ENCODE data around the gene PLEKHJ1. TPM values are rescaled to one million over a fixed set of nuclear protein-coding genes. Genes with fewer than 3 reads are reported as not detected.

The PLEKHJ1 gene
- total and polyA plus RNA-seq, 11 donors, result 44.6 to 89.7 (median 48.8) TPM

- no peak for TF ChIP-seq CTCF (IDR thresholded peaks at IDR 0.05)
- no peak for TF ChIP-seq POLR2A (IDR thresholded peaks at IDR 0.05)
- no peaks in the 10 kb centered on the region for H3K27me3 ChIP-seq
- no peak overlapping the region for H3K27ac ChIP-seq
- no peak for ATAC-seq
- no peak overlapping the region for H3K4me3 ChIP-seq
- WGBS, 4 donors, result 83 to 92% (median 89%) methylated on average over 24 to 25 of the region's 25 CpGs
- DNase-seq, result peak in 1 of 5 donors; percentile 65
- H3K36me3 ChIP-seq, result peaks cover 0 to 84% (median 50%) of the 10 kb centered on the region in 9 donors
- intact Hi-C loops (cut with DNase I), result loop anchor here in 1 of 10 donors (5.0 kb wide), 1 partner anchor 33 kb away; no protein-coding TSS in a partner anchor
- H3K9me3 ChIP-seq, result no peaks in the 10 kb centered on the region
- H3K4me1 ChIP-seq, result peaks cover 0 to 17% (median 1%) of the 10 kb centered on the region in 12 donors
Observed at GRCh38 chr19:2194513-2195078, 41.5 kb downstream of the PLEKHJ1 start.

- no peak for ATAC-seq
- WGBS, 4 donors, result 94 to 97% (median 95%) methylated on average over 18 of the region's 18 CpGs
- intact Hi-C loops (cut with DNase I), result loop anchor here in 1 of 10 donors (5.0 kb wide), 1 partner anchor 33 kb away; no protein-coding TSS in a partner anchor
- Histone ChIP-seq H3K27ac (no peak overlapping the region), H3K36me3 (peaks cover 0 to 92% (median 50%) of the 10 kb centered on the region in 9 donors), H3K4me3 (no peak overlapping the region), H3K9me3 (no peaks in the 10 kb centered on the region), H3K4me1 (peaks cover 0 to 17% (median 6%) of the 10 kb centered on the region in 12 donors), H3K27me3 (no peaks in the 10 kb centered on the region)
- DNase-seq, result no peak
- TF ChIP-seq CTCF (IDR thresholded peaks at IDR 0.05), result no peak
- no peak for TF ChIP-seq POLR2A (IDR thresholded peaks at IDR 0.05)
Observed at GRCh38 chr19:2193807-2194206, 42.3 kb downstream of the PLEKHJ1 start.

- DNase-seq (no peak), ATAC-seq (no peak)
- peaks cover 0 to 27% (median 14%) of the 10 kb centered on the region in 12 donors for H3K4me1 ChIP-seq
- 96 to 99% (median 97%) methylated on average over 17 of the region's 17 CpGs for WGBS, 4 donors
- H3K27me3 ChIP-seq, result no peaks in the 10 kb centered on the region
- H3K36me3 ChIP-seq, result peaks cover 0 to 91% (median 50%) of the 10 kb centered on the region in 9 donors
- no peak overlapping the region for H3K4me3 ChIP-seq
- intact Hi-C loops (cut with DNase I), result loop anchor here in 1 of 10 donors (5.0 kb wide), 1 partner anchor 34 kb away; no protein-coding TSS in a partner anchor
- H3K27ac ChIP-seq, result no peak overlapping the region
- H3K9me3 ChIP-seq, result no peaks in the 10 kb centered on the region
- TF ChIP-seq POLR2A (IDR thresholded peaks at IDR 0.05) (no peak), CTCF (IDR thresholded peaks at IDR 0.05) (no peak)
Observed at GRCh38 chr19:2192862-2193261, 43.3 kb downstream of the PLEKHJ1 start.

GRCh38 chr19:2191456-2192310, 44.4 kb downstream of the PLEKHJ1 start:
- Histone ChIP-seq H3K36me3 (peaks cover 0 to 90% (median 50%) of the 10 kb centered on the region in 9 donors), H3K27ac (no peak overlapping the region), H3K27me3 (no peaks in the 10 kb centered on the region), H3K4me1 (peaks cover 5 to 37% (median 23%) of the 10 kb centered on the region in 12 donors), H3K9me3 (no peaks in the 10 kb centered on the region), H3K4me3 (no peak overlapping the region)
- TF ChIP-seq POLR2A (IDR thresholded peaks at IDR 0.05) (no peak), CTCF (IDR thresholded peaks at IDR 0.05) (no peak)
- no peak for DNase-seq
- ATAC-seq, result no peak
- intact Hi-C loops (cut with DNase I), result loop anchor here in 1 of 10 donors (5.0 kb wide), 1 partner anchor 36 kb away; no protein-coding TSS in a partner anchor
- WGBS, 4 donors, result 89 to 95% (median 93%) methylated on average over 17 to 32 of the region's 32 CpGs
